Uterus (tissue), 4 donors: ENCODE data around the gene TNRC6A. TPM values are rescaled to one million over a fixed set of nuclear protein-coding genes. Genes with fewer than 3 reads are reported as not detected.

Experiments used
- DNase-seq, 2 donors: peaks; one replicate each; pipeline ENCODE4 v3.0.0-alpha.2; 2019 to 2020
- H3K27ac ChIP-seq, 2 donors: fragments of 200-600 bp; sonication (generic); 1 replicate in 1 of 2; 2 replicates in 1 of 2; pipeline ENCODE4 v1.5.1; 2016 to 2018
- H3K27me3 ChIP-seq, 2 donors: fragments of 200-600 bp; sonication (generic); one replicate each; pipeline ENCODE4 v1.5.1; 2018 to 2019; ENCODE audit warnings: control low read depth in 1 of 2
- H3K36me3 ChIP-seq, 2 donors: fragments of 200-600 bp; sonication (generic); one replicate each; pipeline ENCODE4 v1.5.1; 2019; ENCODE audit warnings: control low read depth in 1 of 2
- H3K4me1 ChIP-seq, 2 donors: fragments of 200-600 bp; sonication (generic); one replicate each; pipeline ENCODE4 v1.5.1; 2018 to 2019; ENCODE audit warnings: control low read depth in 1 of 2
- H3K4me3 ChIP-seq, 2 donors: fragments of 200-600 bp; sonication (generic); 1 replicate in 1 of 2; 2 replicates in 1 of 2; pipeline ENCODE4 v1.5.1; 2018 to 2019; ENCODE audit warnings: mild to moderate bottlenecking in 1 of 2
- H3K9me3 ChIP-seq, 2 donors: fragments of 200-600 bp; sonication (generic); one replicate each; pipeline ENCODE4 v1.5.1; 2019; ENCODE audit warnings: control low read depth in 1 of 2
- POLR2A ChIP-seq, 2 donors: fragments of 450-650 bp; IDR thresholded peaks; one replicate each; pipeline ENCODE4 v1.6.1; 2016; ENCODE audit warnings: antibody characterized with exemption in 2 of 2, mild to moderate bottlenecking in 1 of 2, moderate library complexity in 1 of 2
- intact Hi-C: fragments of 100-400 bp; cut with DNase I; formaldehyde crosslinking; loops from one replicate; pipeline ENCODE4 v1.15.1; 2023; ENCODE audit warnings: low total_unique reads
- total RNA-seq, 4 donors: library from RNA; depleted of rRNA in 3 of 4; stranded (reverse); fragments of >200 nt in 3 of 4; gene quantifications; one replicate each; pipeline versions ENCODE4 v1.1.0 to v1.2.4, GENCODE V29; 2014 to 2023
- TF ChIP-seq, protein P1 (sequence below), 4 experiments: fragments of 200-600 bp in 2 of 4; fragments of 450-650 bp in 2 of 4; sonication (generic) in 2 of 4; IDR thresholded peaks; one replicate each; pipeline ENCODE4 v1.5.1; 2016 to 2019; ENCODE audit warnings: antibody characterized with exemption in 4 of 4, mild to moderate bottlenecking in 2 of 4, moderate library complexity in 1 of 4
- donor health status: DM: yes; HTN: yes; CAD: no.

Gene TNRC6A
- total RNA-seq, 4 donors from 2014 or later: 22.6 to 109 (median 49.2) TPM

DNA sequence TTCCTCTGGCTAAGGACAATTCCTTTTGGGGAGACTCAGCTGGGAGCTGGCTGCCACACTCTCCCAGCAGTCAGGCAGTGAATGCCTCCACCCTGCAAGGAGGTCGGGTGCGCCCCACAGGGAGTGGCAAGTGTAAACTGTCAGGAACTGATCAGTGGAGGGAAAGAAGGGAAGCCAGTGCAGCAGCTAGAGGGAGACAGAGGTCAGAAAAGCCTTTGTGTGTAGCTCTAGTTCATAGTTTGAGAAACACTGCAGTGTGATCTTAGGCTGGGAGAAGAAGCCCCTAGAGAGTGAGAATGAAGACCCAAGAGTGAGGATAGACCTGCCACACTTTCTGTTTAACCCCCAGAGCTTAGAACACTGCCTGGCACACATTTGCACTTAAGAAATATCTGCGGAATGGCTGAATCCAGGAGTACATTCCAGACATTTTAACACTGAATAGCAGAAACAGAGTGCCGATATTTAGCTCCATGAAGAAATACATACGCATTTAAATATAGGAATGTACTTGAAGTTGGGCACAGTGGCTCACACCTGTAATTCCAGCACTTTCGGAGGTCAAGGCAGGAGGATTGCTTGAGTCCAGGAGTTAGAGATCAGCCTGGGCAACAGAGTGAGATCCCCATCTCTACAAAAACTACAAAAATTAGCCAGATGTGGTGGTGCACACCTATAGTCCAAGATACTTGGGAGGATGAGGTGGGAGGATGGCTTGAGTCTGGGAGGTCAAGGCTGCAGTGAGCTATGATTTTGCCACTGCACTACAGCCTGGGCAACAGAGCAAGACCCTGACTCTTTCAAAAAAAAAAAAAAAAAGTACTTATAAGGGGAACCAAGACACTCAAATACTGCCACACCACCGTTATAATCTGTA is 105.2 kb downstream of the TNRC6A start:
- DNase-seq: no peak
- TF ChIP-seq POLR2A (IDR thresholded peaks at IDR 0.05): no peak
- TF ChIP-seq, protein P1, sequence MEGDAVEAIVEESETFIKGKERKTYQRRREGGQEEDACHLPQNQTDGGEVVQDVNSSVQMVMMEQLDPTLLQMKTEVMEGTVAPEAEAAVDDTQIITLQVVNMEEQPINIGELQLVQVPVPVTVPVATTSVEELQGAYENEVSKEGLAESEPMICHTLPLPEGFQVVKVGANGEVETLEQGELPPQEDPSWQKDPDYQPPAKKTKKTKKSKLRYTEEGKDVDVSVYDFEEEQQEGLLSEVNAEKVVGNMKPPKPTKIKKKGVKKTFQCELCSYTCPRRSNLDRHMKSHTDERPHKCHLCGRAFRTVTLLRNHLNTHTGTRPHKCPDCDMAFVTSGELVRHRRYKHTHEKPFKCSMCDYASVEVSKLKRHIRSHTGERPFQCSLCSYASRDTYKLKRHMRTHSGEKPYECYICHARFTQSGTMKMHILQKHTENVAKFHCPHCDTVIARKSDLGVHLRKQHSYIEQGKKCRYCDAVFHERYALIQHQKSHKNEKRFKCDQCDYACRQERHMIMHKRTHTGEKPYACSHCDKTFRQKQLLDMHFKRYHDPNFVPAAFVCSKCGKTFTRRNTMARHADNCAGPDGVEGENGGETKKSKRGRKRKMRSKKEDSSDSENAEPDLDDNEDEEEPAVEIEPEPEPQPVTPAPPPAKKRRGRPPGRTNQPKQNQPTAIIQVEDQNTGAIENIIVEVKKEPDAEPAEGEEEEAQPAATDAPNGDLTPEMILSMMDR (IDR thresholded peaks at IDR 0.05): peak in 1 of 4 experiments; percentile 13
- intact Hi-C loops: no loop called here

DNA sequence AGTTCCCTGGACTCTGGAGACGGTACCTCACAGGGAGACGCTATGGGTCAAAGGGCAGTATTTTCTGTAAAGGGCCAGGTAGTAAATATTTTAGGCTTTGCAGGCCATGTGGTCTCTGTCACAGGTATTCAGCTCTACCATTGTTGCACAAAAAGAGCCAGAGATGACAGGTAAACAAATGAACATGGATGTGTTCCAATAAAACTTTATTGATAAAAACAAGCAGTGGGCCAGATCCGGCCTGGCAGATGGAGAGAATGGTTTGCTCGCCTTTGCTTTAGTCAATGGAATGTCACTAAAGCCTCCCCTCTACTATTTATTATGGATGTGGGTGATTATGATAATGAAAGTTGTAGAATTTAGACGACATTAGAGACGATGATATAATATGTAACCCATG is 107.4 kb downstream of the TNRC6A start:
- Histone ChIP-seq H3K36me3 (no peaks in the 10 kb centered on the region), H3K27me3 (no peaks in the 10 kb centered on the region), H3K4me3 (no peak overlapping the region), H3K9me3 (no peaks in the 10 kb centered on the region), H3K27ac (no peak overlapping the region), H3K4me1 (no peaks in the 10 kb centered on the region)
- intact Hi-C loops: no loop called here
- TF ChIP-seq POLR2A (IDR thresholded peaks at IDR 0.05): no peak
- TF ChIP-seq, protein P1 (IDR thresholded peaks at IDR 0.05): no peak
- DNase-seq: no peak

More for the DNA sequence above, 105.2 kb downstream of the TNRC6A start:
- Histone ChIP-seq H3K27ac (no peak overlapping the region), H3K4me3 (no peak overlapping the region), H3K36me3 (no peaks in the 10 kb centered on the region), H3K27me3 (no peaks in the 10 kb centered on the region), H3K4me1 (no peaks in the 10 kb centered on the region), H3K9me3 (no peaks in the 10 kb centered on the region)

DNA sequence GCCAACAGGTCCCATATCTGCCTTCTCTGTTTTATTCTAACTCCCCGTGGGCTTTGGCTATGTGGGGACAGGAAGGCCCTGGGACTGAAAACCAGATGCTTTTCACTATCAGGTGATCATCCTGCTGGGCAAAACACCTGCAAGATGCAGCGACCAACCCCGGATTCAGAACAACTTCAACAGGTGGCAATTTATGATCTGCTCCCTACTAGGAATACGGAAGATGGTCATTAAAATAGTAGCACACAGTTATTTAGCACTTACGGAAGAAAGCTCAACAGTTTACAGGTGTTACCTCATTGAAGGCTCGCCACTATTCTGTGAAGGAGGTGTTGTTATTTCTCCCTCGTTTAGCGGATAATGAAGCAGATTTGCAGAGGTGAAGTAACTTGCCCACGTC is 108.5 kb downstream of the TNRC6A start:
- H3K4me3 ChIP-seq: no peak overlapping the region
- H3K9me3 ChIP-seq: no peaks in the 10 kb centered on the region
- DNase-seq: no peak
- no peaks in the 10 kb centered on the region for H3K27me3 ChIP-seq
- no peaks in the 10 kb centered on the region for H3K36me3 ChIP-seq
- no peak overlapping the region for H3K27ac ChIP-seq
- no peaks in the 10 kb centered on the region for H3K4me1 ChIP-seq
- TF ChIP-seq POLR2A (IDR thresholded peaks at IDR 0.05): no peak
- TF ChIP-seq, protein P1 (IDR thresholded peaks at IDR 0.05): no peak
- intact Hi-C loops: no loop called here

DNA sequence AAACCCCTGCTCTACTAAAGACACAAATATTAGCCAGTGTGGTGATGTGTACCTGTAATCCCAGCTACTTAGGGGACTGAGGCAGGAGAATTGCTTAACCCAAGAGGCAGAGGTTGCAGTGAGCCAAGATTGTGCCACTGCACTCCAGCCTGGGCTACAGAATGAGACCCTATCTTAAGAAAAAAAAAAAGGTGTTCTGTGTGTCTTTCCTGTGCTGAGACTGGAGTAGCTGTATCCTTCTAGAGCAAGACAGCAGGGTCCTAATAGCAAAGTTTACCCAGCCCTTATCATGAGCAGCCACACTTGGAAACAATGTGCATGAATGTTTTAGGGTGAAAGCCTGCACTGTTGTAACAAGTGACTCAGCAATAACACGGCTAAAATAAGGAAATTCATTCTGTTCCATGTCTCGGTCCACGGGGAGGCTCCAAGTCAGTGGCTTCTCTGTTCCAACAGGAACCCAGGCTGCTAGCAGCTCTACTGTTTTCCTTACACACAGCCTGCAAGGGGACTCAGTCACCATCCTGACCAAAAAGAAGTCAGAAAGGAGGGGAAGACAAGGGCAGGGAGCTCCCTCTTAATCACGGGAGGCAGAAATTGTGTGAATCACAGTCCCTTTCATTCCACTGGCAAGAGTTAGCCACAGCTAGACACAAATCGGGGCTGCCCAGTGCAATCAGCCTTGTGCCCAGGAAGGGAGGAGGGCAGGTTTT is 109.3 kb downstream of the TNRC6A start:
- Histone ChIP-seq H3K4me3 (no peak overlapping the region), H3K27ac (no peak overlapping the region), H3K9me3 (no peaks in the 10 kb centered on the region), H3K4me1 (no peaks in the 10 kb centered on the region), H3K27me3 (no peaks in the 10 kb centered on the region), H3K36me3 (no peaks in the 10 kb centered on the region)
- no peak for TF ChIP-seq POLR2A (IDR thresholded peaks at IDR 0.05)
- TF ChIP-seq, protein P1 (IDR thresholded peaks at IDR 0.05): no peak
- no peak for DNase-seq
- intact Hi-C loops: no loop called here
